ELR (cell line): ENCODE measurements around the gene RNF149.
A peak's percentile ranks its signal among the peaks of the same experiment; 100 is the strongest.
"Not testable (repeated sequence)": the region's sequence is repeated elsewhere in the genome, so short reads cannot be mapped to it uniquely, and the experiment has no call there.

Experiments
- DNase-seq: peaks from one replicate; pipeline ENCODE4 v3.0.0-alpha.2; 2015; ENCODE audit warnings: low read depth

RNF149 gene

GRCh38 chr2:101253703-101254450 lies 54.6 kb downstream of the RNF149 start:
- DNase-seq, result peak; percentile 28

DNA sequence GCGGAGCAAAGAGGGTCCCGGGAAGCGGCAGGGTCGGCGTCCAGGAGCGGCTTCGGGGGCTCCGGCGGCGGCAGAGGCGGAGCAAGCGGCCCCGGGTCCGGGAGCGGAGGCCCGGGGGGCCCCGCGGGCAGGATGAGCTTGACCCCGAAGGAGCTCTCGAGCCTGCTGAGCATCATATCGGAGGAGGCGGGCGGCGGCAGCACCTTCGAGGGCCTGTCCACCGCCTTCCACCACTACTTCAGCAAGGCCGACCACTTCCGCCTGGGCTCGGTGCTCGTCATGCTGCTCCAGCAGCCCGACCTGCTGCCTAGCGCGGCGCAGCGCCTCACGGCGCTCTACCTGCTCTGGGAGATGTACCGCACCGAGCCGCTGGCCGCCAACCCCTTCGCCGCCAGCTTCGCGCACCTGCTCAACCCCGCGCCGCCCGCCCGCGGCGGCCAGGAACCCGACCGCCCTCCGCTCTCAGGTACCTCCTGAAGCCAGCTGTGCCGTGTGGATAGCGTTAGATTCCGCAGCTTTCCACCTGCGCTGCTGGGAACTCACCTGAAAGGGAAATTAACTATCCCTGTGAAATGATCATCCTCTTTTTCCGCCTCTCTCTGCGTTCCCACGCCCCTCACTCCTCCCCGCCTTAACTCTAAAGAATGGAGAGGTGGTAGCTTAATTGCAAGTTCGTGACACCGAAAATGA lies 55.3 kb downstream of the RNF149 start:
- peak; percentile 75 for DNase-seq

- peak; percentile 99 for DNase-seq
These were observed 56.0 kb downstream of the RNF149 start, which contains the start of gene CNOT11 for GRCh38 chr2:101252408-101253012. TSS of gene CNOT11 (plus strand) at chr2:101252886. CDS start at chr2:101252965, 79 bp downstream.

- peak; percentile 29 for DNase-seq
These were observed 56.6 kb downstream of the RNF149 start for GRCh38 chr2:101251844-101252407.

- not testable (repeated sequence) for DNase-seq
These were observed 57.2 kb downstream of the RNF149 start for GRCh38 chr2:101251246-101251781.

GRCh38 chr2:101249826-101250225 lies 58.7 kb downstream of the RNF149 start:
- no peak for DNase-seq

DNA sequence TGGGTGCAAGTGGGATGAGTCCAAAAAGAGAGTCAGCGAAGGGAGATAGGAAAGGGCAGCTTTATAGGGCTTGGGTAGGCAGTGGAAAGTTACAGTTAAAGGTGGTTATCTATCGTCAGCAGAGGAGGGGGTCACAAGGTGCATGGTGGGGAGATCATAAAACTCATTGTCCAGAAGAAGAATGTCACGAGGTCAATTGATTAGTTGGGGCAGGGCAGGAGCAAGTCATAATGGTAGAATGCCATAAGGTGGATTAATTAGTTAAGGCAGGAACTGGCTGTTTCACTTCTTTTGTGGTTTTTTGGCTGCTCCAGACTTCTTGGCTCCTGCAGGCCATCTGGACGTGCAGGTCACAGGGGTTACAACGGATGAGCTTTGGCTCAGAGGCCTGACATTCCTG lies 59.7 kb downstream of the RNF149 start:
- peak; percentile 27 for DNase-seq

- DNase-seq, result not testable (repeated sequence)
These were observed 63.0 kb downstream of the RNF149 start for GRCh38 chr2:101245468-101245867.

GRCh38 chr2:101244899-101245298 lies 63.6 kb downstream of the RNF149 start:
- DNase-seq, result not testable (repeated sequence)

GRCh38 chr2:101244373-101244772 lies 64.1 kb downstream of the RNF149 start:
- not testable (repeated sequence) for DNase-seq

DNA sequence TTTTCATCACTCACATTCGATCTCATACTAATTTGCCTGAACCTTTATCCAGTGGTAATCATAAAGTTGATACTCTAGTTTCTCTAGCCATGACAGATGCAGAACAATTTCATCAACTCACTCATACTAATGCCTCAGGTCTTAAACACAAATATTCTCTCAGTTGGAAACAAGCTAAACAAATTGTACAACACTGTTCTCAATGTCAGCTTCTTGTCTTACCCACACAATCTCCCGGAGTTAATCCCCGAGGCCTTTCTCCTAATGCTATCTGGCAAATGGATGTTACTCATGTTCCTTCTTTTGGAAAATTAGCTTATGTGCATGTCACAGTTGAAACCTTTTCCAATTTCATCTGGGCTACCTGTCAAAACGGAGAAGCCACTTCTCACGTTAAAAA lies 67.3 kb downstream of the RNF149 start:
- DNase-seq, result no peak

GRCh38 chr2:101240694-101241093 lies 67.8 kb downstream of the RNF149 start:
- peak; percentile 58 for DNase-seq

- not testable (repeated sequence) for DNase-seq
These were observed 68.8 kb downstream of the RNF149 start for GRCh38 chr2:101239760-101240118.

- DNase-seq, result no peak
These were observed 69.4 kb downstream of the RNF149 start for GRCh38 chr2:101238930-101239759.

- not testable (repeated sequence) for DNase-seq
These were observed 70.6 kb downstream of the RNF149 start for GRCh38 chr2:101237944-101238343.

- DNase-seq, result not testable (repeated sequence)
These were observed 72.5 kb downstream of the RNF149 start for GRCh38 chr2:101235956-101236355.

DNA sequence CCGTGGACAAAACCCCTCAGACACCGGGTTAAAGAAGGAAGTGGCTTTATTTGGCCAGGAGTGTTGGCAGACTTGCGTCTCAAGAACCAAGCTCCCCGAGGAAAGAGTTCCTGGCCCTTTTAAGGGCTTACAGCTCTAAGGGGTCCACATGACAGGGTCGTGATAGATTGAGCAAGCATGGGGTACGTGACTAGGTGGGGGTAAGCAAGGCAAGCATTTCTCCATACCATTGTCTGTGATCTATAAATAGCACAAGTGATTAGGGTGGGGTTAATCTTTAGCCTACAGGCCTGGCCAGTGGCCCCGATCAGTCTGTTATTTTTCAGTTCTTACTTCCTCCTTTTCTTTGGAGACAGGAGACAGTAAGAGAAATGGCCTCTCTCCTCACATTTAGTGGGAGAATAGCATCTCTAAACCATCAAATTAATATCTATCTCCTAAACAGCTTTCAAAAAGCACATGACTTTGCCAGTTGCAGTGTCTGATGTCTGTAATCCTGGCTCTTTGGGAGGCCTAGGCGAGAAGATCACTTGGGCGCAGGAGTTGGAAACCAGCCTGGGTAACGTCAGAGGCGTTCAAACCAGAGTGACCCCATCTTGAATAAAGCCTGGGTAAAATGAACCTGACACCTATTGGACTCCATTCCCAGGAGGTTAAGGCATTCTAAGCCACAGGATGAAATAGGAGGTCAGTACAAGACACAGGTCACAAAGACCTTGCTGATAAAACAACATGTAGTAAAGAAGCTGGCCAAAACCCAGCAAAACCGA lies 74.1 kb downstream of the RNF149 start:
- DNase-seq, result no peak

DNA sequence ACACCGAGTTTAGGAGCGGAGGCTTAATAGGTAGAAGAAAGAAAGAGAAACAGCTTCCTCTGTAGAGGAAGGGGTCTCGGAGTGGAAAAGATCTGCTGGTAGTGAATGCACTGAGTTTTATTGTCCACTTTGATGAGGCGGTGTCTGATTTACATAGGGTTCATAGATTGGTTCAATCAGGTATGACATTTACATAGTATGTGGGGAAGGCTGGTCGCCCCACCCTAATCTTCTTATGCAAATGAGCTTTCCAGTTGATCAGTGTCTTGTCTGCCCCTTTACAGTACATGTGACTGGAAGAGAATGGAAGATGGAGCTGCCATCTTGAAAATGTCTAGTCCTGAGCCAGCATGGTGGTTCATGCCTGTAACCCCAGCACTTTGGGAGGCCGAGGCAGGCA lies 75.7 kb downstream of the RNF149 start:
- DNase-seq, result no peak

GRCh38 chr2:101231937-101232730 lies 76.4 kb downstream of the RNF149 start:
- no peak for DNase-seq

DNA sequence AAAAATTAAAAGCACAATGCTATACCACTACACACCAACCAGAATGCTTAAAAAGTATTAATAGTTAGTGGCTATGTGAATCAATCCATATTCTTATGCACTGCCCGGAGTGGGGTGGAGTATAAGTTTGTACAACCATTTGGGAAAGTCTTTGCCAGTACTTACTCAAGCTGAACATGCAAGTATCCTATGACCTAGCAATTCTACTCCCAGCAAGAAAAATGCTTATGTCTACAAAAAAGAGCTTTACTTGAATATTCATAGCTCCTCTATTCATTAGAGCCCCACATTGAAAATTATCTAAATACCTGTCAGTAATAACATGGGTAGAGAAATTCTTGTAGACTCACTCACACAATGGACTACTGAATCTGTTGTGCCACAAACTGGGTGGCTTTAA lies 77.3 kb downstream of the RNF149 start:
- no peak for DNase-seq
